ENCODE measurements around the gene NUDT15. TPM values are rescaled to one million over a fixed set of nuclear protein-coding genes. Genes with fewer than 3 reads are reported as not detected.

Gene NUDT15
- polyA plus RNA-seq, 1 donor (not counting 4 experiments of a cell fraction or from before 2014, with no cell fraction given) = 41.1 TPM

DNA sequence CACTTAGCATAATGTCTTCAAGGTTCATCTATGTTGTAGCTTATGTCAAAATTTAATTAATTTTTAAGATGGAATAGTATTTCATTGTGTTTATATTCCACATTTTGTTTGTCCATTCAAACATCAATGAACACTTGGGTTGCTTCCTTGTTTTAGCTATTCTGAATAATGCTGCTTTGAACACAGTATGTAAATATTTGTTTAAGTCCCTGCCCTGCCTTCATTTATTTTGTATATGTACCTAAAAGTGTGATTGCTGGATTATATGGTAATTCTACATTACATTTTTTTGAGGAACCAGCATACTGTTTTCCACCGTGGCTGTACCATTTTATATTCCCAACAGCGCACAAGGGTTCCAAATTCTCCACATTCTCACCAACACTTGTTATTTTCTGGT lies 18.9 kb upstream of the NUDT15 start:
- Histone ChIP-seq H3K9me3 (ENCODE audit: control insufficient read depth, low read depth, low read length) (no peaks in the 10 kb centered on the region), H3K9ac (ENCODE audit: control insufficient read depth, extremely low read depth, insufficient read depth, low read length) (no peak overlapping the region), H3K27ac (ENCODE audit: control insufficient read depth, insufficient read depth, low read length) (no peak overlapping the region), H3K4me2 (ENCODE audit: control insufficient read depth, extremely low read depth, insufficient read depth, low read depth, low read length) (no peak overlapping the region), H3K9me1 (ENCODE audit: control insufficient read depth, extremely low read depth, insufficient read depth, low read length) (no peaks in the 10 kb centered on the region), H2AFZ (ENCODE audit: control insufficient read depth, low read length) (no peak overlapping the region), H3K27me3 (ENCODE audit: control insufficient read depth, extremely low read depth, insufficient read depth, low read length) (no peaks in the 10 kb centered on the region), H3K36me3 (ENCODE audit: control insufficient read depth in 2 of 2, extremely low read depth in 1 of 2, insufficient read depth in 2 of 2, low read length in 2 of 2) (no peaks in the 10 kb centered on the region), H3K79me2 (ENCODE audit: control insufficient read depth, insufficient read depth, low read length) (no peaks in the 10 kb centered on the region), H4K20me1 (ENCODE audit: control insufficient read depth, extremely low read depth, insufficient read depth, low read length) (no peaks in the 10 kb centered on the region), H3K4me1 (ENCODE audit: control insufficient read depth, extremely low read depth, insufficient read depth, low read length) (no peaks in the 10 kb centered on the region), H3K4me3 (ENCODE audit: control insufficient read depth in 2 of 3, extremely low read depth in 1 of 3, insufficient read depth in 2 of 3, low read depth in 1 of 3, low read length in 3 of 3) (no peak overlapping the region)
- TF ChIP-seq CTCF (optimal IDR thresholded peaks at IDR 0.05 in 1 of 3, IDR thresholded peaks at IDR 0.05 in 1 of 3, conservative IDR thresholded peaks at IDR 0.05 in 1 of 3; ENCODE audit: extremely low read depth in 1 of 3, insufficient read depth in 2 of 3, low read length in 3 of 3) (no peak), EZH2 (IDR thresholded peaks at IDR 0.05; ENCODE audit: low read length) (no peak)
- dilution Hi-C loops (cut with MboI; ENCODE audit: extremely low pct_ligation_motif_present, low sequenced_read_pairs) = no loop called here
- FAIRE-seq (no peak), DNase-seq (ENCODE audit: low read depth, low spot score) (no peak)

GRCh38 chr13:48019796-48020195 lies 17.7 kb upstream of the NUDT15 start:
- no peak for TF ChIP-seq CTCF (optimal IDR thresholded peaks at IDR 0.05 in 1 of 3, IDR thresholded peaks at IDR 0.05 in 1 of 3, conservative IDR thresholded peaks at IDR 0.05 in 1 of 3; ENCODE audit: extremely low read depth in 1 of 3, insufficient read depth in 2 of 3, low read length in 3 of 3)
- no peak for TF ChIP-seq EZH2 (IDR thresholded peaks at IDR 0.05; ENCODE audit: low read length)
- no peak overlapping the region for H3K27ac ChIP-seq (ENCODE audit: control insufficient read depth, insufficient read depth, low read length)
- H3K9ac ChIP-seq (ENCODE audit: control insufficient read depth, extremely low read depth, insufficient read depth, low read length) = no peak overlapping the region
- H3K27me3 ChIP-seq (ENCODE audit: control insufficient read depth, extremely low read depth, insufficient read depth, low read length) = no peaks in the 10 kb centered on the region
- H3K9me3 ChIP-seq (ENCODE audit: control insufficient read depth, low read depth, low read length) = no peaks in the 10 kb centered on the region
- dilution Hi-C loops (cut with MboI; ENCODE audit: extremely low pct_ligation_motif_present, low sequenced_read_pairs) = no loop called here
- H4K20me1 ChIP-seq (ENCODE audit: control insufficient read depth, extremely low read depth, insufficient read depth, low read length) = no peaks in the 10 kb centered on the region
- H3K9me1 ChIP-seq (ENCODE audit: control insufficient read depth, extremely low read depth, insufficient read depth, low read length) = no peaks in the 10 kb centered on the region
- H3K4me2 ChIP-seq (ENCODE audit: control insufficient read depth, extremely low read depth, insufficient read depth, low read depth, low read length) = no peak overlapping the region
- H2AFZ ChIP-seq (ENCODE audit: control insufficient read depth, low read length) = no peak overlapping the region
- FAIRE-seq (no peak), DNase-seq (ENCODE audit: low read depth, low spot score) (no peak)
- H3K4me1 ChIP-seq (ENCODE audit: control insufficient read depth, extremely low read depth, insufficient read depth, low read length) = no peaks in the 10 kb centered on the region
- no peaks in the 10 kb centered on the region for H3K79me2 ChIP-seq (ENCODE audit: control insufficient read depth, insufficient read depth, low read length)
- no peak overlapping the region for H3K4me3 ChIP-seq (ENCODE audit: control insufficient read depth in 2 of 3, extremely low read depth in 1 of 3, insufficient read depth in 2 of 3, low read depth in 1 of 3, low read length in 3 of 3)
- no peaks in the 10 kb centered on the region for H3K36me3 ChIP-seq (ENCODE audit: control insufficient read depth in 2 of 2, extremely low read depth in 1 of 2, insufficient read depth in 2 of 2, low read length in 2 of 2)

Measured in keratinocyte (primary cell).